Ureter (tissue), 1 donor: ENCODE results near the gene FUT8. TPM values are rescaled to one million over a fixed set of nuclear protein-coding genes. Genes with fewer than 3 reads are reported as not detected.
A peak's percentile ranks its signal among the peaks of the same experiment; 100 is the strongest.

Experiments
- DNase-seq: peaks from one replicate; pipeline ENCODE4 v3.0.0-alpha.2; 2020; ENCODE audit warnings: low spot score
- total RNA-seq: library from RNA; stranded (reverse); gene quantifications from one replicate; pipeline ENCODE4 v1.2.4, GENCODE V29; 2023
- donor health status: DM: yes; HTN: yes; CAD: no.

Gene FUT8
- total RNA-seq, 1 donor from 2014 or later = 38.0 TPM

GRCh38 chr14:65558363-65558762 lies 145.8 kb downstream of the FUT8 start:
- DNase-seq = no peak

GRCh38 chr14:65560340-65561027 lies 148.0 kb downstream of the FUT8 start:
- no peak for DNase-seq

- no peak for DNase-seq
Measured at GRCh38 chr14:65564370-65564769, 151.8 kb downstream of the FUT8 start.

- DNase-seq = no peak
Measured at GRCh38 chr14:65565948-65566347, 153.4 kb downstream of the FUT8 start.

GRCh38 chr14:65566820-65567522 lies 154.4 kb downstream of the FUT8 start:
- no peak for DNase-seq

GRCh38 chr14:65574611-65575010 lies 162.1 kb downstream of the FUT8 start:
- DNase-seq = no peak

GRCh38 chr14:65575389-65575788 lies 162.9 kb downstream of the FUT8 start:
- no peak for DNase-seq

- no peak for DNase-seq
Measured at GRCh38 chr14:65580973-65581372, 168.4 kb downstream of the FUT8 start.

GRCh38 chr14:65581378-65581777 lies 168.8 kb downstream of the FUT8 start:
- no peak for DNase-seq

- no peak for DNase-seq
Measured at GRCh38 chr14:65581799-65582198, 169.3 kb downstream of the FUT8 start.

GRCh38 chr14:65585216-65585615 lies 172.7 kb downstream of the FUT8 start:
- DNase-seq = no peak

- no peak for DNase-seq
Measured at GRCh38 chr14:65588426-65589140, 176.1 kb downstream of the FUT8 start.

- DNase-seq = peak; percentile 48
Measured at GRCh38 chr14:65594153-65594881, 181.8 kb downstream of the FUT8 start.

- no peak for DNase-seq
Measured at GRCh38 chr14:65594882-65595237, 182.3 kb downstream of the FUT8 start.

GRCh38 chr14:65599375-65599774 lies 186.8 kb downstream of the FUT8 start:
- DNase-seq = no peak

- DNase-seq = no peak
Measured at GRCh38 chr14:65600742-65601141, 188.2 kb downstream of the FUT8 start.

- DNase-seq = no peak
Measured at GRCh38 chr14:65604535-65604934, 192.0 kb downstream of the FUT8 start.

GRCh38 chr14:65604936-65605335 lies 192.4 kb downstream of the FUT8 start:
- DNase-seq = no peak

- no peak for DNase-seq
Measured at GRCh38 chr14:65606460-65606859, 193.9 kb downstream of the FUT8 start.

- DNase-seq = no peak
Measured at GRCh38 chr14:65613131-65613650, 200.7 kb downstream of the FUT8 start.

GRCh38 chr14:65618996-65619395 lies 206.5 kb downstream of the FUT8 start:
- DNase-seq = no peak

GRCh38 chr14:65620195-65620594 lies 207.7 kb downstream of the FUT8 start:
- DNase-seq = no peak
